SIG-M5 treated with dmso at 0.1 percent for 504 hours (cell line): ENCODE data around the gene HLCS.
A peak's percentile ranks its signal among the peaks of the same experiment; 100 is the strongest.

Experiments used
- DNase-seq: peaks from one replicate; lab custom pipeline; 2025; ENCODE audit not compliant: unreplicated experiment; lab: John Stamatoyannopoulos, UW

The HLCS gene

GRCh38 chr21:36915696-36916245 lies 50.7 kb downstream of the HLCS start:
- DNase-seq, result no peak

GRCh38 chr21:36915014-36915695 lies 51.3 kb downstream of the HLCS start:
- DNase-seq, result no peak

GRCh38 chr21:36914244-36915013 lies 52.0 kb downstream of the HLCS start:
- no peak for DNase-seq

DNA sequence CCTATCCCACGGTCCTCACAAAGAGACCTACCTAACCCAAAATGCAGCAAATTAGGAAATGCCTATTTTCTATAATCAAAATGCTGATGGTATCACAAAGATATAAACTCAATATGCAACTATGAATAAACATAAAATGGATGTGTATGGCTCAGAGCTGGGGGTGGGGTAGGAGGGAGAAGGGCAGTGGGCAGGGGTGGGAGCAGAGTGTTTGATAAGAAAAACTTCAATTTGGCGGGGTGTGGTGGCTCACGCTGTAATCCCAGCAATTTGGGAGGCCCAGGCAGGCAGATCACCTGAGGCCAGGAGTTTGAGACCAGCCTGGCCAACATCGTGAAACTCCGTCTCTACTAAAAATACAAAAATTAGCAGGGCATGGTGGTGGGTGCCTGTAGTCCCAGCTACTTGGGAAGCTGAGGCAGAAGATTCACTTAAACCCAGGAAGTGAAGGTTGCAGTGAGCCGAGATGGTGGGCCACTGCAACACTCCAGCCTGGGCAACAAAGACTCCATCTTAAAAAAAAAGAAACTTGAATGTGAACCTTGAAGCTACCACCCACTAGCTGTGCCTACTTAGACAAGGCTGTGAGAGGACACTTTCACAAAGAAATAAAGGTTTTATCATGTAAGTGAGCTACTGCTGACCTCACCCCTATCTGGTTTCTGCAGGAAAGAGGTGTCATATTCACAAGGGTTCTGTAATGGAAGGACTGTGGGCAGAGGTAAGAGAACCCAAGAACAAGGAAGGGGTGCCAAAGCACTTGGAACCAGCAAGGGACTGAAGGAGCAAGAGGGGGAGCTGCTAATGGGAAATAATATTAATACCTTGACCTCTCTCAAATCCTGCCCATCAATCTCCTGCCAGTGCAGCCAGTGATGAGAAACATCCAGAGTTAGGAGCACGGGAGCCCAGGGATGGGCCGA lies 53.0 kb downstream of the HLCS start:
- DNase-seq, result no peak

- DNase-seq, result no peak
Observed at GRCh38 chr21:36910581-36911307, 55.7 kb downstream of the HLCS start.

DNA sequence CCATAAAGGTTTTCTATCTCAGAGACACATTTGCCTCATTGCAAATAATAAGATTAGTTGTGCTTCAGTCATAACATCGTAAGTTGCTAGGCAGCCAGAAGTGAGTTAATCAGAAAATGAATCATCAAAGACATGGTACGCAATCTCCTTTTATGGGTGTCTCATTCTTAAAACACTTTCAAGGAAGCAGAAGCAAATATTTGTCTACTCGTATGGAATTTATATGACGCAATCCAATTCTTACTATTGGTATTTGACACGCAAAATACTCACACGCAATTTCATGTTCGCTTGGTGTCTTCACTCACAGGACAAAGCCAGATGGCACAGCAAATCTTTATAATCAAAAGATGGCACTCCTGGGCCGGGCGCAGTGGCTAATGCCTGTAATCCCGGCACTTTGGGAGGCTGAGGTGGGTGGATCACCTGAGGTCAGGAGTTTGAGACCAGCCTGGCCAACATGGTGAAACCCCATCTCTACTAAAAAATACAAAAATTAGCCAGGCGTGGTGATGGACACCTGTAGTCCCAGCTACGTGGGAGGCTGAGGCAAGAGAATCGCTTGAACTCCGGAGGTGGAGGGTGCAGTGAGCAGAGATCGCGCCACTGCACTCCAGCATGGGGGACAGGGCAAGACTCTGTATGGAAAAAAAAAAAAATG lies 56.4 kb downstream of the HLCS start:
- DNase-seq, result peak; percentile 93

GRCh38 chr21:36909423-36909822 lies 57.0 kb downstream of the HLCS start:
- DNase-seq, result no peak

DNA sequence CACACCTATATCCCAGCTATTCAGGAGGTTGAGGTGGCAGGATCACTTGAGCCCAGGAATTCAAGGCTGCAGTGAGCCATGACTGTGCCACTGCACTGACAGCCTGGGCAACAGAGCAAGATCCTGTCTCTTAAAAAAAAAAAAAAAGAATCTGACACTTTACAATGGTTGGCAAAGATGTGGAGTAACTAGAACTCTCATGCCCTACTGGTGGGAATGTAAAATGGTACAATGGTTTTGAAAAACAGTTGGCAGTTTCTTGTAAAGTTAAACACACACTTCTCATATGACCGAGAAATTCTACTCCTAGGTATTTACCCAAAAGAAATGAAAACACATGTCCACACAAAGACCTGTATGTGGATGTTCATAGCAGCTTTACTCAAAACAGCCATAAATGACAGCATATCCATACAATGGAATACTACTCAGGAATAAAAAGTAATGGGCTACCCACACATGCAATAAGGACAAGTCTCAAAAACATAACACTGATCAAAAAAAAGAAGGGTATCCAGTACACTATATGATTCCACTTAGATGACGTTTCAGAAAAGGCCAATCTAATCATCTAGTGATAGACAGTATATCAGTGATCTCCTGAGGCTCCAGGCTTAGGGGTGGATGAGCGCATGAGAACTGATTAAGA lies 58.1 kb downstream of the HLCS start:
- DNase-seq, result no peak

DNA sequence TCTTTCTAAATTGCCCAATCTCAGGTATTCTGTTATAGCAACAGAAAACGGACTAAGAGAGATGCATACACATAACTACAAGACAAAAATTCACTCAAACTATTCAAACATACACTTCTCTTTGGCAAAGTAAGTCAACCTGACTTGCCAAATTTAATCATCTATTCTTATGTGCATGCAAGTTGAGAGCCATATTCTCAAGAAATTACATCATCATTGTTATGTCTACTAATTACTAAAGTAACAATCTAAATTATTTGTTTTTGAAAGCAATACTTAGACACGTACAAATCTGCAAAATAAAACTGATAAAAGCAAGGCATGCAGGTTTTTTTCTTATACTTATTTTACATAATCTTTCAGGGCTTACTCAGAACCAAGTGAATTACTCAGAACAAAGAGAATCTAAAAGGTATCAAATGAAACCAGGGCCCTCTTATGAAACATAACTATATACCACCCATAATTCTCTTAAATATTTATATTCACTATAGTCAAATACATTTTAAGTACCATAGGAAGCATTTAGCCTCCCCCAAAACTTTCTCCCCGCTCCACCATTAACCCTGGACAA lies 62.3 kb downstream of the HLCS start:
- DNase-seq, result no peak

GRCh38 chr21:36902793-36903192 lies 63.7 kb downstream of the HLCS start:
- DNase-seq, result no peak

- DNase-seq, result no peak
Observed at GRCh38 chr21:36902331-36902730, 64.1 kb downstream of the HLCS start.

GRCh38 chr21:36901575-36901974 lies 64.9 kb downstream of the HLCS start:
- DNase-seq, result no peak

DNA sequence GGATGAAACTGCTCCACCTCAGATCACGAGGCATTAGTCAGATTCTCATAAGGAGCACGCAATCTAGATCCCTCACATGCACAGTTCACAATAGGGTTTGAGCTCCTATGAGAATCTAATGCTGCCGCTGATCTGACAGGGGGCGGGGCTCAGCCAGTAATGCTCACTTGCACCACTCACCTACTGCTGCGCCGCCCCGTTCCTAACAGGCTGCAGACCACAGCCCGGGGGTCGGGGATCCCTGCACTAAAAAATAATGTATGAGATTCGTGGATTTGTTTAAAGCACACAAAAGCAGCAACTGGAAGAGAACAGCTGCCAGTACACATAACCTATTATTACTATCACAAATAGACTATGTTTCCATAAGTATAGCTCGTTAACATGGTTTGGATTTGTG lies 72.9 kb downstream of the HLCS start:
- DNase-seq, result no peak

GRCh38 chr21:36892201-36892600 lies 74.3 kb downstream of the HLCS start:
- no peak for DNase-seq

DNA sequence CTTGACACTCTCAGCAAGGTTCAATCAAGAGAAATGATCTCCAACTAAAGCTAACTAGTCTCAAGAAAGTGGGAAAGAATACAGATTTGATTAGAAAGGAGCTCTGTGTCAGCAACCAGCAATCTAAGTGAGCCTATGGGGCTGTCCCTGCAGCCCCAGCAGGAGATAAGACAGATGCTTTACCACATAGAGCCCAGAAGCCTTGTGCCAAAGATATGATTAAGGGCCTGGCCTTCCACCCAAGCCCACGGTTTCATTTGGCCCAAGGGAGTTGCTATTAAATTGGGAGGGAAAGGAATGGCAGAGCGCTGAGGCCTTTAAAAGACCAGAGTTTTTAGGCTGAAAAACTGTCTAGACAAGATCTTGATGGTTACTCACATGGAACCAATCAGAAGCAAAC lies 74.8 kb downstream of the HLCS start:
- no peak for DNase-seq

DNA sequence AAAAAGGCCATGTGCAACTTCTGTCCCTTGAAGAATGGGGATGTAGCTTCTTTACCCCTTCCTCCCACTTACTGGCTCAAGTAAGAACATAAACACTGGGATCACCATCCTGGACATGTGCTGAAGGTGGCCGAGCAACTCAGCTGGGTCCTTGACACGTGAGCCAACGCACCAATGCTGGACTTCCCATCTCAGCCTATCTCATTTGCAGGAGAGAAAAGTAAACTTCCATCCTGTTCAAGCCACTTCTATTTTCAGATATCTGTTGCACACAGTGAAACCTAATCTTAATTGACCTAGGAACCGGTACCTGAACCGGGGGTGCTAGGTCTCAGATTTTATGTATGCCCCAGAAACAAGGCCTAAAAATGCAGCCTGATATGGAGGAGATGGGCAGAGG lies 75.3 kb downstream of the HLCS start:
- DNase-seq, result no peak

GRCh38 chr21:36890086-36890485 lies 76.4 kb downstream of the HLCS start:
- no peak for DNase-seq

DNA sequence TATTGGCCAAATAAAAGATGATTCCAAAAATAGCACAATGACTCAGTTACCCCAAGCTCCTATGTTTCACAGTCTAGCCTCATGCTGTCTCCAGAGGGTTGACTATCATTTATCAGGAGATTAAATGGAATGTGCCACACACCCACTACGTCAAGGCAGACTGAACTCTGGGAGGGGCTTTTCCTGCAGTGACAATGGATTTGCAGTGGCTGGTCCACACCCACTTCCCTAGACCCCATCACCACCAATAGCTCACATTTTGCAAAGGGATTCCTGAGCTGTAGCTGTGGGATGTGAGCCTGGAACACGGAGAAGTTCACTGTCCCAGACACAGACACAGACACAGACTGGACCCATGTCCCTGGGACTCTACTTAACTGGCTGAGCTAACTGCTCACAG lies 77.1 kb downstream of the HLCS start:
- no peak for DNase-seq

DNA sequence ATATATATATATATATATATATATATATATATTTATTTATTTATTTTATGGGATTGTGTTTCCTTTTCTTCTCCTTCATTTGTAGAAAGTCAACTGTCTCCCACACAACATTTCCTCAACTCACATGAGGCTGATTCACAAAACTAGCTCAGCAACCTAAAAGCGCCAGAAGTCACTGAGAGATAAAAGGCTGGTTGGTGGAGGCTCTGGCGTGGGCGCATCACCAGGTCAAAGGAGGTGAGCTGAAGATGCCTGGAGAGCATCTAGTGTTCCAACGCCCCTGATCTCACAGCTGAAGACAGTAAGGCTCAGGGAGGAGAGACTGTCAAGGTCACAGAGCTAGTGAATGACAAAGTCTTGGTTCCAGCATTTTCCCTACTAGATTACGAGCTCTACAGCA lies 78.0 kb downstream of the HLCS start:
- DNase-seq, result no peak
